IMR-90 (cell line): ENCODE results near the gene LDLRAD1. TPM values are rescaled to one million over a fixed set of nuclear protein-coding genes. Genes with fewer than 3 reads are reported as not detected.

ENCODE experiments used
- ATAC-seq: fragments of 200-7000 bp; cut with Tn5 transposase; 2 replicates; pipeline ENCODE4 v1.9.1; 2020; ENCODE audit warnings: low read depth, mild to moderate bottlenecking, moderate library complexity
- BruUV-seq: library from RNA; stranded (reverse); fragments of 400-500 nt; replicated peaks from 2 replicates; lab custom pipeline; 2021; lab: Mats Ljungman, UMichigan
- CTCF ChIA-PET: fragments of 300-600 bp; formaldehyde crosslinking; extraction: SDS; loops from one replicate; lab custom pipeline; 2021; ENCODE audit warnings: antibody characterized with exemption; lab: Yijun Ruan, JAX
- POLR2A ChIA-PET: fragments of 300-600 bp; sonication (Branson Sonifier 250); formaldehyde crosslinking; loops from one replicate; lab custom pipeline; 2022; ENCODE audit warnings: antibody characterized with exemption; ENCODE audit not compliant: unreplicated experiment; lab: Charles Lee
- DNase-seq: peaks from one replicate; pipeline ENCODE4 v3.0.0; 2013
- H2AFZ ChIP-seq: replicated peaks from 2 replicates; pipeline ENCODE3; 2013; ENCODE audit warnings: low read length, mild to moderate bottlenecking; ENCODE audit not compliant: poor library complexity
- H2AK5ac ChIP-seq: 2 replicates; pipeline ENCODE4 v1.6.1; 2013; ENCODE audit warnings: low read depth, low read length, inconsistent platforms
- H2AK9ac ChIP-seq: replicated peaks from 2 replicates; pipeline ENCODE3; 2013; ENCODE audit warnings: mild to moderate bottlenecking, low read depth, low read length, moderate library complexity; ENCODE audit not compliant: poor library complexity
- H2BK120ac ChIP-seq: 2 replicates; pipeline ENCODE4 v1.6.1; 2013; ENCODE audit warnings: low read depth, low read length, inconsistent platforms
- H2BK15ac ChIP-seq: 3 replicates; pipeline ENCODE4 v1.6.1; 2013; ENCODE audit warnings: low read depth, low read length, inconsistent platforms
- H2BK20ac ChIP-seq: 2 replicates; pipeline ENCODE4 v1.6.1; 2013; ENCODE audit warnings: low read depth, mild to moderate bottlenecking, inconsistent platforms, low read length, moderate library complexity
- H2BK5ac ChIP-seq: 2 replicates; pipeline ENCODE4 v1.6.1; 2013; ENCODE audit warnings: mild to moderate bottlenecking, low read depth, low read length, inconsistent platforms; ENCODE audit not compliant: poor library complexity, severe bottlenecking
- H3K14ac ChIP-seq: replicated peaks from 2 replicates; pipeline ENCODE4 v1.6.1; 2013; ENCODE audit warnings: low read depth, low read length, inconsistent platforms
- H3K18ac ChIP-seq: 2 replicates; pipeline ENCODE4 v1.6.1; 2013; ENCODE audit warnings: low read depth, low read length, control low read depth
- H3K23ac ChIP-seq: 2 replicates; pipeline ENCODE4 v1.6.1; 2013; ENCODE audit warnings: low read depth, low read length, inconsistent platforms
- H3K27ac ChIP-seq: 2 replicates; pipeline ENCODE4 v1.5.1; 2013; ENCODE audit warnings: mild to moderate bottlenecking, control low read depth, low read length; ENCODE audit not compliant: insufficient read depth
- H3K27me3 ChIP-seq: 2 replicates; pipeline ENCODE4 v1.6.1; 2013; ENCODE audit warnings: low read length; ENCODE audit not compliant: control insufficient read depth, insufficient read depth
- H3K36me3 ChIP-seq: 2 replicates; pipeline ENCODE4 v1.6.1; 2013; ENCODE audit warnings: low read length, mixed read lengths; ENCODE audit not compliant: control insufficient read depth, insufficient read depth
- H3K4ac ChIP-seq: 2 replicates; pipeline ENCODE4 v1.6.1; 2013; ENCODE audit warnings: low read depth, low read length, inconsistent platforms
- H3K4me1 ChIP-seq: 2 replicates; pipeline ENCODE4 v1.6.1; 2013; ENCODE audit warnings: low read length, mixed read lengths; ENCODE audit not compliant: control insufficient read depth, insufficient read depth
- H3K4me2 ChIP-seq: 2 replicates; pipeline ENCODE4 v1.6.1; 2013; ENCODE audit warnings: low read depth, mild to moderate bottlenecking, control low read depth, low read length, moderate library complexity
- H3K4me3 ChIP-seq: 2 replicates; pipeline ENCODE4 v1.5.1; 2013; ENCODE audit warnings: low read depth, mild to moderate bottlenecking, control low read depth, low read length, moderate library complexity; ENCODE audit not compliant: insufficient read depth
- H3K56ac ChIP-seq: 2 replicates; pipeline ENCODE4 v1.6.1; 2013; ENCODE audit warnings: low read length, inconsistent platforms; ENCODE audit not compliant: insufficient read depth; ENCODE audit errors: extremely low read depth
- H3K79me1 ChIP-seq, 2 experiments: 2 replicates each; pipeline ENCODE4 v1.6.1; 2013; ENCODE audit warnings: low read length in 2 of 2, inconsistent platforms in 1 of 2, low read depth in 1 of 2
- H3K9ac ChIP-seq: 2 replicates; pipeline ENCODE4 v1.6.1; 2013; ENCODE audit warnings: low read depth, low read length, control low read depth
- H3K9me1 ChIP-seq: 2 replicates; pipeline ENCODE4 v1.6.1; 2013; ENCODE audit warnings: low read length, inconsistent platforms; ENCODE audit not compliant: insufficient read depth
- H3K9me3 ChIP-seq: 2 replicates; pipeline ENCODE4 v1.6.1; 2013; ENCODE audit warnings: low read length; ENCODE audit not compliant: control insufficient read depth, insufficient read depth
- H4K20me1 ChIP-seq: 2 replicates; pipeline ENCODE4 v1.6.1; 2013; ENCODE audit warnings: low read length, inconsistent platforms; ENCODE audit not compliant: insufficient read depth
- H4K5ac ChIP-seq: 2 replicates; pipeline ENCODE4 v1.6.1; 2013; ENCODE audit warnings: mild to moderate bottlenecking, low read depth, low read length, control low read depth
- H4K8ac ChIP-seq, 2 experiments: 2 replicates each; pipeline ENCODE4 v1.6.1; 2013; ENCODE audit warnings: low read depth in 2 of 2, low read length in 2 of 2, control low read depth in 1 of 2, inconsistent platforms in 1 of 2
- H4K91ac ChIP-seq: 2 replicates; pipeline ENCODE4 v1.6.1; 2013; ENCODE audit warnings: low read depth, low read length, inconsistent platforms; ENCODE audit not compliant: insufficient read depth
- BHLHE40 ChIP-seq: fragments of 150-350 bp; IDR thresholded peaks from 2 replicates; pipeline ENCODE4 v1.6.1; 2016; ENCODE audit warnings: mild to moderate bottlenecking, low read depth, low read length
- CEBPB ChIP-seq: IDR thresholded peaks from 2 replicates; pipeline ENCODE4 v1.6.1; 2012; ENCODE audit warnings: low read depth, low read length, improper control_type of control experiment
- CHD1 ChIP-seq: IDR thresholded peaks from 2 replicates; pipeline ENCODE4 v1.6.1; 2012; ENCODE audit warnings: low read depth, low read length, improper control_type of control experiment
- ELK1 ChIP-seq: fragments of 150-350 bp; IDR thresholded peaks from 2 replicates; pipeline ENCODE4 v1.6.1; 2016; ENCODE audit warnings: low read depth, mild to moderate bottlenecking, low read length, moderate library complexity, borderline replicate concordance
- FOS ChIP-seq: fragments of 150-350 bp; IDR thresholded peaks from 2 replicates; pipeline ENCODE4 v1.6.1; 2016; ENCODE audit warnings: low read depth, low read length
- MAFK ChIP-seq: IDR thresholded peaks from 2 replicates; pipeline ENCODE4 v1.6.1; 2012; ENCODE audit warnings: low read depth, low read length, improper control_type of control experiment
- MAZ ChIP-seq: IDR thresholded peaks from 2 replicates; pipeline ENCODE4 v1.6.1; 2012; ENCODE audit warnings: low read depth, mild to moderate bottlenecking, low read length, improper control_type of control experiment, moderate library complexity, borderline replicate concordance
- MXI1 ChIP-seq: IDR thresholded peaks from 2 replicates; pipeline ENCODE4 v1.6.1; 2012; ENCODE audit warnings: low read depth, mild to moderate bottlenecking, low read length, moderate library complexity, borderline replicate concordance
- NFE2L2 ChIP-seq: fragments of 150-350 bp; IDR thresholded peaks from 2 replicates; pipeline ENCODE4 v1.6.1; 2016; ENCODE audit warnings: low read depth, mild to moderate bottlenecking, low read length
- POLR2A ChIP-seq: IDR thresholded peaks from 2 replicates; pipeline ENCODE4 v1.6.1; 2012; ENCODE audit warnings: mild to moderate bottlenecking, low read depth, low read length
- RAD21 ChIP-seq: IDR thresholded peaks from 2 replicates; pipeline ENCODE4 v1.6.1; 2012; ENCODE audit warnings: low read length, improper control_type of control experiment
- RCOR1 ChIP-seq: IDR thresholded peaks from 2 replicates; pipeline ENCODE4 v1.6.1; 2012; ENCODE audit warnings: mild to moderate bottlenecking, low read length, improper control_type of control experiment; ENCODE audit not compliant: insufficient replicate concordance
- RFX5 ChIP-seq: IDR thresholded peaks from 2 replicates; pipeline ENCODE4 v1.8.0; 2012; ENCODE audit warnings: low read depth, mild to moderate bottlenecking, low read length, moderate library complexity
- SMC3 ChIP-seq: fragments of 150-350 bp; IDR thresholded peaks from 2 replicates; pipeline ENCODE4 v1.6.1; 2016; ENCODE audit warnings: low read depth, mild to moderate bottlenecking, antibody characterized with exemption, low read length, moderate library complexity
- WGBS, 2 experiments: methylation state at CpG; one replicate each; pipeline versions ENCODE4 v1.1.5 to v1.1.7; 2013; ENCODE audit warnings: missing lambda C conversion rate in 2 of 2; ENCODE audit not compliant: insufficient read length in 1 of 2; ENCODE audit errors: extremely low coverage in 2 of 2; 5-methylcytosine and 5-hydroxymethylcytosine counted together
- dilution Hi-C: fragments of 300-500 bp; cut with HindIII; formaldehyde crosslinking; loops from one replicate; pipeline ENCODE4 v1.14.3; 2018; ENCODE audit warnings: low sequenced_read_pairs; ENCODE audit not compliant: unreplicated experiment
- in situ Hi-C: fragments of 300-500 bp; cut with MboI; formaldehyde crosslinking; loops from 3 replicates; pipeline ENCODE4 v1.14.3; 2019; ENCODE audit warnings: low sequenced_read_pairs, inconsistent platforms, mixed read lengths
- intact Hi-C: fragments of 100-400 bp; cut with micrococcal nuclease; formaldehyde crosslinking; loops from 2 replicates; pipeline ENCODE4 v1.10.0; 2022
- polyA plus RNA-seq, 3 experiments: library from polyadenylated mRNA; depleted of rRNA; stranded (reverse); fragments of >200 nt; gene quantifications; 2 replicates each; pipeline ENCODE4 v1.2.3, GENCODE V29; 2012; ENCODE audit warnings: low replicate concordance in 1 of 3
- total RNA-seq: library from RNA; depleted of rRNA; stranded (reverse); fragments of >200 nt; gene quantifications from 2 replicates; pipeline ENCODE4 v1.2.3, GENCODE V29; 2012
- TF ChIP-seq, protein P1 (sequence below): conservative IDR thresholded peaks from 2 replicates; pipeline ENCODE4 v1.5.1; 2012; ENCODE audit warnings: mild to moderate bottlenecking, low read depth, low read length, improper control_type of control experiment
- TF ChIP-seq, protein P2 (sequence below): fragments of 150-350 bp; IDR thresholded peaks from 2 replicates; pipeline ENCODE4 v1.6.1; 2017; ENCODE audit warnings: mild to moderate bottlenecking, antibody characterized with exemption, low read length, low read depth

LDLRAD1 gene
- total and polyA plus RNA-seq, 2 of the 4 experiments (the other 2 are of a cell fraction) = not detected

- peaks cover 3% of the 10 kb centered on the region; the same call in 1 of the 2 replicates for H3K4me1 ChIP-seq
- H2BK15ac ChIP-seq = no peak overlapping the region
- DNase-seq (no peak), ATAC-seq (no peak)
- H2AK5ac ChIP-seq = no peak overlapping the region
- no peaks in the 10 kb centered on the region for H3K9me3 ChIP-seq
- no peak overlapping the region for H4K5ac ChIP-seq
- no peak overlapping the region for H2BK120ac ChIP-seq
- H2AK9ac ChIP-seq = no peak overlapping the region
- POLR2A ChIA-PET = no interaction called here
- no peak overlapping the region for H4K91ac ChIP-seq
- no peak overlapping the region for H3K27ac ChIP-seq
- peaks cover 7% of the 10 kb centered on the region; the same call in 1 of the 2 replicates for H3K9me1 ChIP-seq
- H3K18ac ChIP-seq = no peak overlapping the region
- TF ChIP-seq MAZ (no peak), SMC3 (no peak), RCOR1 (no peak), CEBPB (no peak), POLR2A (no peak), CHD1 (no peak), MAFK (no peak), RFX5 (no peak), ELK1 (no peak), FOS (no peak), NFE2L2 (no peak), RAD21 (no peak), BHLHE40 (no peak), MXI1 (no peak)
- TF ChIP-seq, protein P1, sequence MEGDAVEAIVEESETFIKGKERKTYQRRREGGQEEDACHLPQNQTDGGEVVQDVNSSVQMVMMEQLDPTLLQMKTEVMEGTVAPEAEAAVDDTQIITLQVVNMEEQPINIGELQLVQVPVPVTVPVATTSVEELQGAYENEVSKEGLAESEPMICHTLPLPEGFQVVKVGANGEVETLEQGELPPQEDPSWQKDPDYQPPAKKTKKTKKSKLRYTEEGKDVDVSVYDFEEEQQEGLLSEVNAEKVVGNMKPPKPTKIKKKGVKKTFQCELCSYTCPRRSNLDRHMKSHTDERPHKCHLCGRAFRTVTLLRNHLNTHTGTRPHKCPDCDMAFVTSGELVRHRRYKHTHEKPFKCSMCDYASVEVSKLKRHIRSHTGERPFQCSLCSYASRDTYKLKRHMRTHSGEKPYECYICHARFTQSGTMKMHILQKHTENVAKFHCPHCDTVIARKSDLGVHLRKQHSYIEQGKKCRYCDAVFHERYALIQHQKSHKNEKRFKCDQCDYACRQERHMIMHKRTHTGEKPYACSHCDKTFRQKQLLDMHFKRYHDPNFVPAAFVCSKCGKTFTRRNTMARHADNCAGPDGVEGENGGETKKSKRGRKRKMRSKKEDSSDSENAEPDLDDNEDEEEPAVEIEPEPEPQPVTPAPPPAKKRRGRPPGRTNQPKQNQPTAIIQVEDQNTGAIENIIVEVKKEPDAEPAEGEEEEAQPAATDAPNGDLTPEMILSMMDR = no peak
- TF ChIP-seq, protein P2, sequence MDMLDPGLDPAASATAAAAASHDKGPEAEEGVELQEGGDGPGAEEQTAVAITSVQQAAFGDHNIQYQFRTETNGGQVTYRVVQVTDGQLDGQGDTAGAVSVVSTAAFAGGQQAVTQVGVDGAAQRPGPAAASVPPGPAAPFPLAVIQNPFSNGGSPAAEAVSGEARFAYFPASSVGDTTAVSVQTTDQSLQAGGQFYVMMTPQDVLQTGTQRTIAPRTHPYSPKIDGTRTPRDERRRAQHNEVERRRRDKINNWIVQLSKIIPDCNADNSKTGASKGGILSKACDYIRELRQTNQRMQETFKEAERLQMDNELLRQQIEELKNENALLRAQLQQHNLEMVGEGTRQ = no peak
- H2AFZ ChIP-seq = no peak overlapping the region
- no peak overlapping the region for H3K4me2 ChIP-seq
- H3K9ac ChIP-seq = no peak overlapping the region
- CTCF ChIA-PET = no interaction called here
- H3K27me3 ChIP-seq = peaks cover 78% of the 10 kb centered on the region
- dilution Hi-C loops = no loop called here
- no peak overlapping the region for H3K4me3 ChIP-seq
- BruUV-seq = no TSS peak
- no peaks in the 10 kb centered on the region for H3K36me3 ChIP-seq
- H4K20me1 ChIP-seq = 0 out of 2 replicates have a peak, but pooled peaks cover 5% of the 10 kb centered on the region
- H3K4ac ChIP-seq = no peak overlapping the region
- no peaks in the 10 kb centered on the region for H3K79me1 ChIP-seq
- WGBS, 2 experiments = 89% methylated on average over 2 of the region's 8 CpGs; no CpG with 5 or more reads in 1 of the 2 experiments
- no peak overlapping the region for H3K23ac ChIP-seq
- no peak overlapping the region for H4K8ac ChIP-seq
- no peak overlapping the region for H2BK20ac ChIP-seq
- no peak overlapping the region for H2BK5ac ChIP-seq
- no peak overlapping the region for H3K56ac ChIP-seq
- intact Hi-C loops = no loop called here
- H3K14ac ChIP-seq = no peak overlapping the region
- in situ Hi-C loops = no loop called here
These were observed 5.1 kb downstream of the LDLRAD1 start for GRCh38 chr1:54012863-54013262.
